D721Med (cell line): Measurements from ENCODE around the gene WDR4.
"Not testable (repeated sequence)": the region's sequence is repeated elsewhere in the genome, so short reads cannot be mapped to it uniquely, and the experiment has no call there.

Experiments
- DNase-seq: peaks from one replicate; pipeline ENCODE4 v3.0.0; 2011; ENCODE audit warnings: low spot score; ENCODE audit not compliant: insufficient read length
- FAIRE-seq: peaks from 2 replicates; lab custom pipeline; 2011; peaks lifted over from hg19 to GRCh38; lab: Jason Lieb, UNC
- CTCF ChIP-seq: IDR thresholded peaks from 2 replicates; pipeline ENCODE4 v1.5.1; 2012; ENCODE audit warnings: mild to moderate bottlenecking, control low read depth; ENCODE audit not compliant: insufficient read depth; ENCODE audit errors: missing control alignments

Gene WDR4

GRCh38 chr21:42818328-42818749, 61.0 kb downstream of the WDR4 start:
- peak; percentile 63 for TF ChIP-seq CTCF
- no peak for DNase-seq
- FAIRE-seq = no peak

GRCh38 chr21:42815217-42815616, 64.1 kb downstream of the WDR4 start:
- DNase-seq (no peak), FAIRE-seq (no peak)
- no peak for TF ChIP-seq CTCF

GRCh38 chr21:42812528-42813241, 66.7 kb downstream of the WDR4 start:
- FAIRE-seq, DNase-seq: not testable (repeated sequence)

GRCh38 chr21:42811960-42812359, 67.4 kb downstream of the WDR4 start:
- DNase-seq = no peak
- no peak for FAIRE-seq
- no peak for TF ChIP-seq CTCF

GRCh38 chr21:42809577-42810475, 69.5 kb downstream of the WDR4 start:
- TF ChIP-seq CTCF = no peak
- no peak for FAIRE-seq
- no peak for DNase-seq

GRCh38 chr21:42809171-42809570, 70.2 kb downstream of the WDR4 start:
- no peak for DNase-seq
- FAIRE-seq = no peak
- no peak for TF ChIP-seq CTCF

GRCh38 chr21:42807938-42808613, 71.3 kb downstream of the WDR4 start:
- no peak for TF ChIP-seq CTCF
- no peak for FAIRE-seq

GRCh38 chr21:42807293-42807895, 71.9 kb downstream of the WDR4 start:
- FAIRE-seq, DNase-seq: not testable (repeated sequence)

More at GRCh38 chr21:42807938-42808613, 71.3 kb downstream of the WDR4 start:
- no peak for DNase-seq
